Left renal cortex interstitium (tissue), 4 donors: Measurements from ENCODE around the gene NTPCR. TPM values are rescaled to one million over a fixed set of nuclear protein-coding genes. Genes with fewer than 3 reads are reported as not detected.

Experiments
- polyA plus RNA-seq, 4 donors: library from polyadenylated mRNA; unstranded; fragments of 120-200 nt; gene quantifications; one replicate each; pipeline ENCODE4 v1.2.1, GENCODE V29; 2013; ENCODE audit not compliant: insufficient read length in 4 of 4

NTPCR gene
- polyA plus RNA-seq, 4 donors = 56.1 to 78.2 (median 73.0) TPM

Other genes starting within 250 kb of the NTPCR start
- gene MAP10, start 145.2 kb upstream of the NTPCR start, polyA plus RNA-seq = 1 to 10 TPM; 4.8 to 7.8 (median 6.0) TPM